Measurements from ENCODE around the gene TMEM63A.

TMEM63A gene

GRCh38 chr1:225918280-225918679 lies 36.1 kb upstream of the TMEM63A start:
- peaks cover 11% of the 10 kb centered on the region for H3K4me1 ChIP-seq (ENCODE audit: control insufficient read depth, low read length)
- H4K20me1 ChIP-seq (ENCODE audit: control insufficient read depth, insufficient read depth, low read depth, low read length), result no peaks in the 10 kb centered on the region
- TF ChIP-seq CTCF (IDR thresholded peaks at IDR 0.05; ENCODE audit: low read depth, low read length, poor library complexity, severe bottlenecking) (no peak), EZH2phosphoT487 (IDR thresholded peaks at IDR 0.05; ENCODE audit: borderline replicate concordance, low read length) (no peak)
- no peaks in the 10 kb centered on the region for H3K9me2 ChIP-seq (replicated peaks; ENCODE audit: control insufficient read depth, low read length)
- H3K4me2 ChIP-seq (ENCODE audit: low read length), result no peak overlapping the region
- no peak overlapping the region for H3K27ac ChIP-seq (ENCODE audit: low read depth, low read length)
- H3K27me3 ChIP-seq (ENCODE audit: control insufficient read depth, low read length), result no peaks in the 10 kb centered on the region
- no peaks in the 10 kb centered on the region for H3K9me3 ChIP-seq (ENCODE audit: control insufficient read depth, insufficient read depth, low read length)
- peaks cover 55% of the 10 kb centered on the region for H3K36me3 ChIP-seq (ENCODE audit: control insufficient read depth, low read length)
- no peak overlapping the region for H3K4me3 ChIP-seq (ENCODE audit: low read length)
- H3K79me2 ChIP-seq (ENCODE audit: control insufficient read depth, low read length), result peaks cover 19% of the 10 kb centered on the region
- peaks cover 3% of the 10 kb centered on the region; the same call in 1 of the 2 replicates for H3F3A ChIP-seq (ENCODE audit: control insufficient read depth, insufficient read depth)

- Histone ChIP-seq H3K4me1 (ENCODE audit: control insufficient read depth, low read length) (peaks cover 5% of the 10 kb centered on the region), H3K9me3 (ENCODE audit: control insufficient read depth, insufficient read depth, low read length) (no peaks in the 10 kb centered on the region), H3K27ac (ENCODE audit: low read depth, low read length) (no peak overlapping the region), H4K20me1 (ENCODE audit: control insufficient read depth, insufficient read depth, low read depth, low read length) (no peaks in the 10 kb centered on the region), H3K36me3 (ENCODE audit: control insufficient read depth, low read length) (peaks cover 49% of the 10 kb centered on the region), H3K79me2 (ENCODE audit: control insufficient read depth, low read length) (peaks cover 12% of the 10 kb centered on the region), H3K4me2 (ENCODE audit: low read length) (no peak overlapping the region), H3K4me3 (ENCODE audit: low read length) (no peak overlapping the region), H3K27me3 (ENCODE audit: control insufficient read depth, low read length) (no peaks in the 10 kb centered on the region), H3K9me2 (replicated peaks; ENCODE audit: control insufficient read depth, low read length) (no peaks in the 10 kb centered on the region), H3F3A (ENCODE audit: control insufficient read depth, insufficient read depth) (peaks cover 3% of the 10 kb centered on the region; the same call in 1 of the 2 replicates)
- no peak for TF ChIP-seq CTCF (IDR thresholded peaks at IDR 0.05; ENCODE audit: low read depth, low read length, poor library complexity, severe bottlenecking)
- TF ChIP-seq EZH2phosphoT487 (IDR thresholded peaks at IDR 0.05; ENCODE audit: borderline replicate concordance, low read length), result no peak
Measured at GRCh38 chr1:225917536-225917935, 35.4 kb upstream of the TMEM63A start.

GRCh38 chr1:225917101-225917500 lies 34.9 kb upstream of the TMEM63A start:
- Histone ChIP-seq H3K9me2 (replicated peaks; ENCODE audit: control insufficient read depth, low read length) (no peaks in the 10 kb centered on the region), H3F3A (ENCODE audit: control insufficient read depth, insufficient read depth) (peaks cover 3% of the 10 kb centered on the region; the same call in 1 of the 2 replicates), H3K79me2 (ENCODE audit: control insufficient read depth, low read length) (peaks cover 7% of the 10 kb centered on the region), H3K27ac (ENCODE audit: low read depth, low read length) (no peak overlapping the region), H3K27me3 (ENCODE audit: control insufficient read depth, low read length) (no peaks in the 10 kb centered on the region), H3K4me1 (ENCODE audit: control insufficient read depth, low read length) (peaks cover 1% of the 10 kb centered on the region), H4K20me1 (ENCODE audit: control insufficient read depth, insufficient read depth, low read depth, low read length) (no peaks in the 10 kb centered on the region), H3K36me3 (ENCODE audit: control insufficient read depth, low read length) (peaks cover 45% of the 10 kb centered on the region), H3K9me3 (ENCODE audit: control insufficient read depth, insufficient read depth, low read length) (no peaks in the 10 kb centered on the region), H3K4me2 (ENCODE audit: low read length) (no peak overlapping the region), H3K4me3 (ENCODE audit: low read length) (no peak overlapping the region)
- TF ChIP-seq CTCF (IDR thresholded peaks at IDR 0.05; ENCODE audit: low read depth, low read length, poor library complexity, severe bottlenecking), result no peak
- no peak for TF ChIP-seq EZH2phosphoT487 (IDR thresholded peaks at IDR 0.05; ENCODE audit: borderline replicate concordance, low read length)

Measured in DOHH2 (cell line).